COLO829 (cell line): ENCODE data around the gene EPGN.
"Not testable (repeated sequence)": the region's sequence is repeated elsewhere in the genome, so short reads cannot be mapped to it uniquely, and the experiment has no call there.

ENCODE experiments used
- DNase-seq: peaks from one replicate; pipeline ENCODE4 v3.0.0; 2012; ENCODE audit warnings: low spot score

EPGN gene

GRCh38 chr4:74340421-74340820, 32.2 kb downstream of the EPGN start:
- DNase-seq: not testable (repeated sequence)

- DNase-seq: no peak
These were observed 35.8 kb downstream of the EPGN start for GRCh38 chr4:74344031-74344430.

GRCh38 chr4:74353858-74354257, 45.6 kb downstream of the EPGN start:
- no peak for DNase-seq

- DNase-seq: no peak
These were observed 49.7 kb downstream of the EPGN start for GRCh38 chr4:74357965-74358364.

- no peak for DNase-seq
These were observed 53.4 kb downstream of the EPGN start for GRCh38 chr4:74361671-74362070.

- no peak for DNase-seq
These were observed 54.1 kb downstream of the EPGN start for GRCh38 chr4:74362347-74362746.

GRCh38 chr4:74364256-74364651, 56.0 kb downstream of the EPGN start:
- DNase-seq: no peak

- DNase-seq: no peak
These were observed 56.6 kb downstream of the EPGN start, which contains the start of gene EREG for GRCh38 chr4:74364652-74365491. EREG (plus strand) TSS chr4:74365145; CDS start chr4:74365309, 164 bp downstream.

- DNase-seq: no peak
These were observed 57.5 kb downstream of the EPGN start for GRCh38 chr4:74365761-74366160.
